HepG2 (cell line): ENCODE results near the gene MAN1C1. TPM values are rescaled to one million over a fixed set of nuclear protein-coding genes. Genes with fewer than 3 reads are reported as not detected.

Experiments
- ATM ChIP-seq: fragments of 450-650 bp; IDR thresholded peaks from 2 replicates; pipeline ENCODE4 v1.7.1; 2017; ENCODE audit warnings: mild to moderate bottlenecking, borderline replicate concordance
- BRD4 ChIP-seq: sonication (generic); formaldehyde crosslinking; IDR thresholded peaks from 2 replicates; pipeline ENCODE4 v1.4.0; 2020; ENCODE audit warnings: missing genetic modification reagents
- CBX1 ChIP-seq: IDR thresholded peaks from one replicate; pipeline ENCODE4 v1.6.1; 2016; ENCODE audit warnings: antibody characterized with exemption, low read depth
- CBX2 ChIP-seq, 2 experiments: fragments of 200-600 bp in 1 of 2; sonication (generic); formaldehyde crosslinking in 1 of 2; IDR thresholded peaks; 2 replicates each; pipeline versions ENCODE4 v1.7.0 to v1.8.1; 2018 to 2022; ENCODE audit warnings: low read depth in 2 of 2, low read length in 1 of 2, mild to moderate bottlenecking in 1 of 2, missing genetic modification reagents in 1 of 2
- FOXO4 ChIP-seq: sonication (generic); formaldehyde crosslinking; conservative IDR thresholded peaks from 2 replicates; pipeline ENCODE4 v1.8.1; 2023; ENCODE audit warnings: missing genetic modification reagents
- HDAC6 ChIP-seq: fragments of 200-600 bp; sonication (generic); IDR thresholded peaks from 2 replicates; pipeline ENCODE4 v1.7.0; 2017; ENCODE audit warnings: mild to moderate bottlenecking, antibody characterized with exemption, low read length, low read depth
- HMG20B ChIP-seq: conservative IDR thresholded peaks from 2 replicates; pipeline ENCODE4 v1.6.1; 2016; ENCODE audit warnings: missing genetic modification reagents, missing compliant biosample characterization
- JUND ChIP-seq: sonication (generic); formaldehyde crosslinking; IDR thresholded peaks from 2 replicates; pipeline ENCODE4 v1.8.0; 2022; ENCODE audit warnings: mild to moderate bottlenecking, missing genetic modification reagents
- KLF9 ChIP-seq: IDR thresholded peaks from 2 replicates; pipeline ENCODE4 v1.6.1; 2016; ENCODE audit warnings: low read depth
- NBN ChIP-seq: fragments of 450-650 bp; conservative IDR thresholded peaks from 2 replicates; pipeline ENCODE4 v1.6.1; 2017
- POLR2A ChIP-seq, 2 experiments: IDR thresholded peaks; 2 replicates each; pipeline ENCODE4 v1.6.1; 2011; ENCODE audit warnings: low read depth in 2 of 2, low read length in 2 of 2, mild to moderate bottlenecking in 1 of 2, moderate library complexity in 1 of 2; ENCODE audit not compliant: insufficient read depth in 1 of 2
- POLR2G ChIP-seq: fragments of 200-400 bp; formaldehyde crosslinking; IDR thresholded peaks from 2 replicates; pipeline ENCODE4 v1.6.1; 2018; ENCODE audit warnings: mild to moderate bottlenecking, low read depth, low read length, moderate library complexity
- SOX13 ChIP-seq, 3 experiments: fragments of 450-650 bp in 1 of 3; sonication (generic) in 1 of 3; formaldehyde crosslinking in 1 of 3; IDR thresholded peaks in 2 of 3; conservative IDR thresholded peaks in 1 of 3; 2 replicates each; pipeline versions ENCODE4 v1.5.0 to v1.6.1; 2016 to 2020; ENCODE audit warnings: antibody characterized with exemption in 1 of 3, mild to moderate bottlenecking in 1 of 3, missing compliant biosample characterization in 1 of 3, missing genetic modification reagents in 1 of 3, moderate library complexity in 1 of 3
- TCF7 ChIP-seq: sonication (generic); IDR thresholded peaks from 2 replicates; pipeline ENCODE4 v1.6.1; 2016; ENCODE audit warnings: antibody characterized with exemption, low read depth
- ZBTB43 ChIP-seq: sonication (generic); formaldehyde crosslinking; conservative IDR thresholded peaks from 2 replicates; pipeline ENCODE4 v1.4.0; 2020; ENCODE audit warnings: missing genetic modification reagents
- ZGPAT ChIP-seq: IDR thresholded peaks from 2 replicates; pipeline ENCODE4 v1.6.1; 2016; ENCODE audit warnings: mild to moderate bottlenecking
- ZNF160 ChIP-seq: sonication (generic); formaldehyde crosslinking; IDR thresholded peaks from 2 replicates; pipeline ENCODE4 v1.8.0; 2022; ENCODE audit warnings: mild to moderate bottlenecking, inconsistent platforms, missing genetic modification reagents
- ZNF18 ChIP-seq: sonication (generic); formaldehyde crosslinking; IDR thresholded peaks from 2 replicates; pipeline ENCODE4 v1.8.0; 2022; ENCODE audit warnings: mild to moderate bottlenecking, missing genetic modification reagents; ENCODE audit not compliant: insufficient replicate concordance
- ZNF317 ChIP-seq: sonication (generic); formaldehyde crosslinking; IDR thresholded peaks from 2 replicates; pipeline ENCODE4 v1.5.0; 2020; ENCODE audit warnings: mild to moderate bottlenecking, missing genetic modification reagents
- ZNF354B ChIP-seq: sonication (generic); formaldehyde crosslinking; IDR thresholded peaks from 2 replicates; pipeline ENCODE4 v1.8.0; 2022; ENCODE audit warnings: mild to moderate bottlenecking, missing genetic modification reagents
- ZNF770 ChIP-seq: sonication (generic); formaldehyde crosslinking; IDR thresholded peaks from 2 replicates; pipeline ENCODE4 v1.5.0; 2020; ENCODE audit warnings: mild to moderate bottlenecking, missing genetic modification reagents
- ZNF772 ChIP-seq: sonication (generic); formaldehyde crosslinking; IDR thresholded peaks from 2 replicates; pipeline ENCODE4 v1.5.0; 2020; ENCODE audit warnings: mild to moderate bottlenecking, missing genetic modification reagents
- polyA plus RNA-seq, 8 experiments: library from polyadenylated mRNA; depleted of rRNA in 3 of 8; stranded (reverse) in 7 of 8; unstranded in 1 of 8; fragments of >200 nt; fragmentation: Illumina TruSeq in 4 of 8; extraction: Trizol in 4 of 8; gene quantifications; 2 replicates each; pipeline versions ENCODE4 v1.2.1 to v1.2.3, GENCODE V29; 2011 to 2016; ENCODE audit warnings: low read depth in 4 of 8, missing spikeins in 1 of 8, mixed read lengths in 1 of 8; ENCODE audit not compliant: insufficient read depth in 1 of 8
- total RNA-seq, 5 experiments: library from RNA; depleted of rRNA; stranded (reverse); fragments of >200 nt; fragmentation: Illumina TruSeq; extraction: Trizol; gene quantifications; 2 replicates each; pipeline ENCODE4 v1.2.3, GENCODE V29; 2016; ENCODE audit warnings: low read depth in 1 of 5

Gene MAN1C1
- total and polyA plus RNA-seq, 2 of the 13 experiments (the other 11 are each of a cell fraction or from before 2014, with no cell fraction given) = 0.18 to 0.49 TPM

GRCh38 chr1:25819491-25820246 is 203.1 kb downstream of the MAN1C1 start, which contains the start of gene MTFR1L (continued):
- TF ChIP-seq SOX13 (IDR thresholded peaks at IDR 0.05) = no peak
- peak in 1 of 2 experiments; percentile 51; a peak in 2 of 4 replicates for TF ChIP-seq SOX13 (CRISPR knock-in tag; conservative IDR thresholded peaks at IDR 0.05 in 1 of 2, IDR thresholded peaks at IDR 0.05 in 1 of 2)
- no peak for TF ChIP-seq TCF7
- TF ChIP-seq CBX1 = peak; percentile 56
- TF ChIP-seq ATM = no peak
- TF ChIP-seq HMG20B (CRISPR knock-in tag) = no peak; the same call in 1 of the 2 replicates
- no peak for TF ChIP-seq ZNF354B (CRISPR knock-in tag)
- peak; percentile 41; the same call in 1 of the 2 replicates for TF ChIP-seq ZBTB43 (CRISPR knock-in tag)
- TF ChIP-seq HDAC6 = no peak
- TF ChIP-seq ZNF18 (CRISPR knock-in tag) = peak; percentile 12
- no peak for TF ChIP-seq NBN
- TF ChIP-seq CBX2 (IDR thresholded peaks at IDR 0.05; ENCODE audit: low read depth, low read length) = no peak
- no peak for TF ChIP-seq CBX2 (CRISPR knock-in tag; IDR thresholded peaks at IDR 0.05; ENCODE audit: low read depth)
- TF ChIP-seq BRD4 = peak; percentile 8; the same call in 1 of the 2 replicates
- peak; percentile 87; the same call in 1 of the 2 replicates for TF ChIP-seq ZNF772 (CRISPR knock-in tag)
- peak; percentile 87; the same call in 1 of the 2 replicates for TF ChIP-seq ZGPAT (CRISPR knock-in tag)
- TF ChIP-seq POLR2G = peak; percentile 71
- TF ChIP-seq POLR2A (IDR thresholded peaks at IDR 0.05; ENCODE audit: insufficient read depth in 1 of 2, low read depth in 2 of 2, low read length in 2 of 2) = peak; percentile 79 to 92
- TF ChIP-seq FOXO4 = no peak
- TF ChIP-seq ZNF160 (CRISPR knock-in tag) = peak; percentile 46; the same call in 1 of the 2 replicates
- peak; percentile 30; the same call in 1 of the 2 replicates for TF ChIP-seq JUND
- TF ChIP-seq ZNF317 = peak; percentile 80
- TF ChIP-seq KLF9 (CRISPR knock-in tag) = no peak
- TF ChIP-seq ZNF770 (CRISPR knock-in tag) = no peak
